Mesodermal cell (in vitro differentiated cells): Measurements from ENCODE around the gene UCHL5. TPM values are rescaled to one million over a fixed set of nuclear protein-coding genes. Genes with fewer than 3 reads are reported as not detected.
A peak's percentile ranks its signal among the peaks of the same experiment; 100 is the strongest.

Experiments used
- H3K27ac ChIP-seq: 2 replicates; pipeline ENCODE4 v1.7.0; 2013; ENCODE audit warnings: mild to moderate bottlenecking, low read depth, low read length, moderate library complexity; ENCODE audit not compliant: severe bottlenecking
- H3K36me3 ChIP-seq: 2 replicates; pipeline ENCODE4 v1.7.1; 2013; ENCODE audit warnings: mild to moderate bottlenecking, low read length, moderate library complexity; ENCODE audit not compliant: control insufficient read depth, insufficient read depth
- H3K4me1 ChIP-seq: one replicate; pipeline ENCODE4 v1.7.1; 2013; ENCODE audit warnings: mild to moderate bottlenecking, low read length; ENCODE audit not compliant: insufficient read depth, control insufficient read depth, poor library complexity, severe bottlenecking
- H3K4me3 ChIP-seq: 2 replicates; pipeline ENCODE4 v1.7.0; 2013; ENCODE audit warnings: low read length, control low read depth, mild to moderate bottlenecking; ENCODE audit not compliant: insufficient read depth, poor library complexity, severe bottlenecking; ENCODE audit errors: extremely low read depth
- H3K9me3 ChIP-seq: 2 replicates; pipeline ENCODE4 v1.7.1; 2013; ENCODE audit warnings: mild to moderate bottlenecking, low read length, moderate library complexity; ENCODE audit not compliant: control insufficient read depth
- WGBS, 2 experiments: methylation state at CpG; one replicate each; pipeline ENCODE4 v1.1.5; 2013; ENCODE audit warnings: missing lambda C conversion rate in 2 of 2; ENCODE audit not compliant: insufficient coverage in 2 of 2; 5-methylcytosine and 5-hydroxymethylcytosine counted together
- polyA plus RNA-seq, 2 experiments: library from polyadenylated mRNA; stranded (reverse); fragments of 50-300 nt; gene quantifications; one replicate each; pipeline ENCODE4 v1.2.3, GENCODE V29; 2013

UCHL5 gene
- 28.3 TPM for polyA plus RNA-seq (2013, experiment 1 of 2)
- polyA plus RNA-seq (2013, experiment 2 of 2) = 35.9 TPM

GRCh38 chr1:193059282-193060114 lies at the start of gene UCHL5, which contains the start of gene RO60:
TSS of gene UCHL5 (minus strand) at chr1:193059360. CDS start at chr1:193059260, 100 bp downstream.
TSS of gene RO60 (plus strand) at chr1:193059612. CDS start at chr1:193069055, 9,443 bp downstream.
- Histone ChIP-seq H3K36me3 (peaks cover 15% of the 10 kb centered on the region), H3K9me3 (no peaks in the 10 kb centered on the region), H3K27ac (peak within 1 kb of the TSS; percentile 97), H3K4me1 (peaks cover 6% of the 10 kb centered on the region), H3K4me3 (peak within 1 kb of the TSS; percentile 91)
- 0% methylated on average over 54 to 63 of the region's 74 CpGs for WGBS, 2 experiments

- no peak overlapping the region for H3K27ac ChIP-seq
- WGBS, 2 experiments = 85 to 89% methylated on average over 2 of the region's 3 CpGs
- H3K4me3 ChIP-seq = no peak overlapping the region
- H3K36me3 ChIP-seq = no peaks in the 10 kb centered on the region
- no peaks in the 10 kb centered on the region for H3K9me3 ChIP-seq
- peaks cover 16% of the 10 kb centered on the region for H3K4me1 ChIP-seq
Observed at GRCh38 chr1:193108471-193108870, 49.3 kb upstream of the UCHL5 start.

GRCh38 chr1:193105821-193106177 lies 46.6 kb upstream of the UCHL5 start:
- peak overlapping the region; percentile 70 for H3K4me3 ChIP-seq
- H3K9me3 ChIP-seq = no peaks in the 10 kb centered on the region
- H3K4me1 ChIP-seq = peaks cover under 1% of the 10 kb centered on the region
- 83 to 88% methylated on average over 1 to 3 of the region's 4 CpGs for WGBS, 2 experiments
- H3K36me3 ChIP-seq = peaks cover 12% of the 10 kb centered on the region
- peak overlapping the region; percentile 88 for H3K27ac ChIP-seq

- no peaks in the 10 kb centered on the region for H3K4me1 ChIP-seq
- H3K36me3 ChIP-seq = peaks cover 19% of the 10 kb centered on the region
- H3K9me3 ChIP-seq = no peaks in the 10 kb centered on the region
- WGBS, 2 experiments = 0% methylated on average over 52 to 55 of the region's 73 CpGs
- H3K27ac ChIP-seq = peak within 1 kb of the TSS; percentile 88
- H3K4me3 ChIP-seq = peak within 1 kb of the TSS; percentile 70
Observed at GRCh38 chr1:193104907-193105820, 46.0 kb upstream of the UCHL5 start, which contains the start of gene GLRX2. TSS of gene GLRX2 (minus strand) at chr1:193105414. CDS start at chr1:193105382, 32 bp downstream.

GRCh38 chr1:193104502-193104906 lies 45.3 kb upstream of the UCHL5 start:
- 0 to 1% methylated on average over 19 to 20 of the region's 24 CpGs for WGBS, 2 experiments
- H3K27ac ChIP-seq = peak overlapping the region; percentile 88
- H3K4me1 ChIP-seq = no peaks in the 10 kb centered on the region
- H3K4me3 ChIP-seq = peak overlapping the region; percentile 70
- H3K9me3 ChIP-seq = no peaks in the 10 kb centered on the region
- H3K36me3 ChIP-seq = peaks cover 25% of the 10 kb centered on the region

- H3K4me3 ChIP-seq = peak overlapping the region; percentile 70
- H3K4me1 ChIP-seq = no peaks in the 10 kb centered on the region
- WGBS, 2 experiments = 50 to 60% methylated on average over 7 to 8 of the region's 9 CpGs
- H3K36me3 ChIP-seq = peaks cover 31% of the 10 kb centered on the region
- H3K27ac ChIP-seq = peak overlapping the region; percentile 88
- H3K9me3 ChIP-seq = no peaks in the 10 kb centered on the region
Observed at GRCh38 chr1:193103759-193104501, 44.8 kb upstream of the UCHL5 start.

- 80 to 93% methylated on average over 1 to 2 of the region's 5 CpGs for WGBS, 2 experiments
- no peaks in the 10 kb centered on the region for H3K9me3 ChIP-seq
- H3K4me3 ChIP-seq = no peak overlapping the region
Observed at GRCh38 chr1:193102662-193103061, 43.5 kb upstream of the UCHL5 start.

GRCh38 chr1:193094112-193094511 lies 35.0 kb upstream of the UCHL5 start:
- Histone ChIP-seq H3K4me3 (no peak overlapping the region), H3K27ac (no peak overlapping the region), H3K36me3 (peaks cover 46% of the 10 kb centered on the region), H3K9me3 (no peaks in the 10 kb centered on the region), H3K4me1 (no peaks in the 10 kb centered on the region)
- 92 to 97% methylated on average over 8 to 10 of the region's 11 CpGs for WGBS, 2 experiments

More at GRCh38 chr1:193102662-193103061, 43.5 kb upstream of the UCHL5 start:
- Histone ChIP-seq H3K27ac (no peak overlapping the region), H3K36me3 (peaks cover 43% of the 10 kb centered on the region), H3K4me1 (no peaks in the 10 kb centered on the region)

GRCh38 chr1:193090865-193091264 lies 31.7 kb upstream of the UCHL5 start:
- H3K27ac ChIP-seq = no peak overlapping the region
- peaks cover 30% of the 10 kb centered on the region for H3K36me3 ChIP-seq
- no peaks in the 10 kb centered on the region for H3K9me3 ChIP-seq
- H3K4me3 ChIP-seq = no peak overlapping the region
- H3K4me1 ChIP-seq = no peaks in the 10 kb centered on the region
- WGBS, 2 experiments = no CpG with 5 or more reads among the region's 1 CpG

- Histone ChIP-seq H3K36me3 (peaks cover 23% of the 10 kb centered on the region), H3K4me1 (no peaks in the 10 kb centered on the region), H3K27ac (no peak overlapping the region), H3K4me3 (no peak overlapping the region), H3K9me3 (no peaks in the 10 kb centered on the region)
- 100% methylated on average over 1 of the region's 3 CpGs; no CpG with 5 or more reads in 1 of the 2 experiments for WGBS, 2 experiments
Observed at GRCh38 chr1:193087893-193088292, 28.7 kb upstream of the UCHL5 start.
